A549 (cell line): ENCODE data around the gene SNX30. TPM values are rescaled to one million over a fixed set of nuclear protein-coding genes. Genes with fewer than 3 reads are reported as not detected.
A peak's percentile ranks its signal among the peaks of the same experiment; 100 is the strongest.

Experiments used
- ATAC-seq, 2 experiments: fragments of 200-7000 bp in 1 of 2; fragments of >200 bp in 1 of 2; cut with Nextera tagmentation in 1 of 2; cut with Tn5 transposase in 1 of 2; 3 replicates each; pipeline versions ENCODE4 v1.8.0 to v1.9.1; 2018 to 2020; ENCODE audit warnings: mild to moderate bottlenecking in 1 of 2, moderate library complexity in 1 of 2
- CTCF ChIA-PET: fragments of 300-600 bp; sonication (Branson Sonifier 250); formaldehyde crosslinking; extraction: SDS; loops from one replicate; lab custom pipeline; 2021; ENCODE audit warnings: antibody characterized with exemption, inconsistent platforms; lab: Yijun Ruan, JAX
- POLR2A ChIA-PET: fragments of 350-600 bp; formaldehyde crosslinking; extraction: SDS; loops from one replicate; lab custom pipeline; 2021; ENCODE audit warnings: antibody characterized with exemption, inconsistent platforms; lab: Yijun Ruan, JAX
- DNase-seq, 2 experiments: peaks; one replicate each; pipeline versions ENCODE4 v3.0.0 to v3.0.0-alpha.2; 2011 to 2016; ENCODE audit warnings: low read depth in 1 of 2, low spot score in 1 of 2
- FAIRE-seq: peaks from 2 replicates; lab custom pipeline; 2011; peaks lifted over from hg19 to GRCh38; lab: Jason Lieb, UNC
- H3K27ac ChIP-seq, 2 experiments: fragments of >200 bp; sonication (Bioruptor Twin); formaldehyde crosslinking; 3 replicates each; pipeline ENCODE4 v1.5.1; 2016 to 2017
- H3K4me1 ChIP-seq: fragments of >200 bp; sonication (Bioruptor Twin); formaldehyde crosslinking; 3 replicates; pipeline ENCODE4 v1.6.1; 2016
- H3K4me2 ChIP-seq: fragments of >200 bp; sonication (Bioruptor Twin); formaldehyde crosslinking; 3 replicates; pipeline ENCODE4 v1.6.1; 2016
- H3K4me3 ChIP-seq: fragments of >200 bp; sonication (Bioruptor Twin); formaldehyde crosslinking; 3 replicates; pipeline ENCODE4 v1.5.1; 2016
- H3K9me3 ChIP-seq: fragments of >200 bp; sonication (Bioruptor Twin); formaldehyde crosslinking; 3 replicates; pipeline ENCODE4 v1.6.1; 2016
- ATOH8 ChIP-seq: fragments of 250-450 bp; sonication (Bioruptor Pico); IDR thresholded peaks from 2 replicates; pipeline ENCODE4 v1.5.0; 2020; ENCODE audit warnings: low read depth, mild to moderate bottlenecking, moderate library complexity
- BCL3 ChIP-seq: fragments of >200 bp; sonication (Bioruptor Twin); formaldehyde crosslinking; IDR thresholded peaks from 3 replicates; pipeline ENCODE4 v1.6.1; 2016
- BHLHE40 ChIP-seq: IDR thresholded peaks from 2 replicates; pipeline ENCODE4 v1.6.1; 2012; ENCODE audit warnings: low read depth, low read length, inconsistent platforms
- CBX2 ChIP-seq: fragments of 200-600 bp; sonication (generic); IDR thresholded peaks from 2 replicates; pipeline ENCODE4 v1.6.1; 2016; ENCODE audit warnings: low read depth, mild to moderate bottlenecking, borderline replicate concordance
- CBX8 ChIP-seq: fragments of 200-600 bp; sonication (generic); IDR thresholded peaks from 2 replicates; pipeline ENCODE4 v1.6.1; 2016
- CEBPB ChIP-seq, 2 experiments: fragments of >200 bp in 1 of 2; sonication (Bioruptor Twin) in 1 of 2; formaldehyde crosslinking in 1 of 2; IDR thresholded peaks; 2 replicates each; pipeline ENCODE4 v1.6.1; 2012 to 2016
- CHD2 ChIP-seq: fragments of 150-350 bp; IDR thresholded peaks from 2 replicates; pipeline ENCODE4 v1.6.1; 2014; ENCODE audit warnings: low read length; ENCODE audit not compliant: partially characterized antibody
- CHD4 ChIP-seq: fragments of 200-600 bp; sonication (generic); IDR thresholded peaks from 2 replicates; pipeline ENCODE4 v1.6.1; 2016; ENCODE audit warnings: antibody characterized with exemption, mild to moderate bottlenecking, borderline replicate concordance
- E2F6 ChIP-seq: IDR thresholded peaks from 2 replicates; pipeline ENCODE4 v1.6.1; 2012; ENCODE audit warnings: low read depth, borderline replicate concordance
- EHF ChIP-seq: fragments of 250-450 bp; sonication (Bioruptor Pico); IDR thresholded peaks from 2 replicates; pipeline ENCODE4 v1.5.0; 2020; ENCODE audit warnings: mild to moderate bottlenecking
- EHMT2 ChIP-seq: fragments of 200-600 bp; sonication (generic); IDR thresholded peaks from 2 replicates; pipeline ENCODE4 v1.6.1; 2016; ENCODE audit warnings: antibody characterized with exemption, low read depth, mild to moderate bottlenecking, moderate library complexity
- EP300 ChIP-seq, 2 experiments: fragments of >200 bp; sonication (Bioruptor Twin); formaldehyde crosslinking; IDR thresholded peaks; 2 replicates in 1 of 2; 3 replicates in 1 of 2; pipeline ENCODE4 v1.6.1; 2016 to 2017
- FOXS1 ChIP-seq: fragments of 250-450 bp; sonication (Bioruptor Pico); IDR thresholded peaks from 2 replicates; pipeline ENCODE4 v1.5.0; 2020; ENCODE audit warnings: mild to moderate bottlenecking, moderate library complexity
- GATA3 ChIP-seq: IDR thresholded peaks from 2 replicates; pipeline ENCODE4 v1.6.1; 2012; ENCODE audit warnings: borderline replicate concordance
- HES2 ChIP-seq: fragments of >200 bp; sonication (Bioruptor Twin); formaldehyde crosslinking; IDR thresholded peaks from 2 replicates; pipeline ENCODE4 v1.6.1; 2016
- HOXA7 ChIP-seq: fragments of 250-450 bp; sonication (Bioruptor Pico); IDR thresholded peaks from 2 replicates; pipeline ENCODE4 v1.5.0; 2020; ENCODE audit warnings: mild to moderate bottlenecking, moderate library complexity
- HOXB13 ChIP-seq: fragments of 250-450 bp; sonication (Bioruptor Pico); IDR thresholded peaks from 2 replicates; pipeline ENCODE4 v1.5.0; 2020; ENCODE audit warnings: low read depth, mild to moderate bottlenecking, moderate library complexity
- HOXB5 ChIP-seq: fragments of 250-450 bp; sonication (Bioruptor Pico); IDR thresholded peaks from 2 replicates; pipeline ENCODE4 v1.5.0; 2020; ENCODE audit warnings: mild to moderate bottlenecking, moderate library complexity
- JUN ChIP-seq, 2 experiments: fragments of >200 bp; sonication (Bioruptor Twin); formaldehyde crosslinking; IDR thresholded peaks; 2 replicates in 1 of 2; 3 replicates in 1 of 2; pipeline ENCODE4 v1.6.1; 2016 to 2017
- JUNB ChIP-seq: fragments of >200 bp; sonication (Bioruptor Twin); formaldehyde crosslinking; IDR thresholded peaks from 2 replicates; pipeline ENCODE4 v1.6.1; 2016
- KDM5A ChIP-seq: fragments of 200-600 bp; sonication (generic); IDR thresholded peaks from 2 replicates; pipeline ENCODE4 v1.6.1; 2016; ENCODE audit warnings: antibody characterized with exemption, mild to moderate bottlenecking
- MAFK ChIP-seq: fragments of 450-650 bp; IDR thresholded peaks from 2 replicates; pipeline ENCODE4 v1.6.1; 2014; ENCODE audit not compliant: partially characterized antibody
- MYC ChIP-seq: IDR thresholded peaks from 2 replicates; pipeline ENCODE4 v1.6.1; 2012; ENCODE audit warnings: mild to moderate bottlenecking, inconsistent platforms, low read length, improper control_type of control experiment, borderline replicate concordance
- NFE2L2 ChIP-seq: fragments of 150-350 bp; conservative IDR thresholded peaks from 2 replicates; pipeline ENCODE4 v1.6.1; 2014; ENCODE audit warnings: low read length
- NR3C1 ChIP-seq: fragments of >200 bp; sonication (Bioruptor Twin); formaldehyde crosslinking; IDR thresholded peaks from 3 replicates; pipeline ENCODE4 v1.6.1; 2017
- POLR2A ChIP-seq: IDR thresholded peaks from 2 replicates; pipeline ENCODE4 v1.6.1; 2012; ENCODE audit warnings: mild to moderate bottlenecking, low read length
- POLR2AphosphoS2 ChIP-seq: conservative IDR thresholded peaks from 2 replicates; pipeline ENCODE4 v1.6.1; 2012; ENCODE audit warnings: low read length, improper control_type of control experiment, inconsistent platforms
- RAD21 ChIP-seq, 2 experiments: fragments of >200 bp in 1 of 2; sonication (Bioruptor Twin) in 1 of 2; formaldehyde crosslinking in 1 of 2; IDR thresholded peaks in 1 of 2; conservative IDR thresholded peaks in 1 of 2; 2 replicates in 1 of 2; 3 replicates in 1 of 2; pipeline ENCODE4 v1.6.1; 2012 to 2018; ENCODE audit warnings: inconsistent platforms in 1 of 2
- RCOR1 ChIP-seq: fragments of 150-350 bp; IDR thresholded peaks from 2 replicates; pipeline ENCODE4 v1.6.1; 2014; ENCODE audit warnings: antibody characterized with exemption, low read length, low read depth
- RFX5 ChIP-seq: fragments of 450-650 bp; IDR thresholded peaks from 2 replicates; pipeline ENCODE4 v1.7.1; 2014; ENCODE audit warnings: antibody characterized with exemption, mild to moderate bottlenecking, moderate library complexity
- RNF2 ChIP-seq: fragments of 200-600 bp; sonication (generic); IDR thresholded peaks from 2 replicates; pipeline ENCODE4 v1.6.1; 2016; ENCODE audit warnings: low read depth, mild to moderate bottlenecking, antibody characterized with exemption, moderate library complexity, borderline replicate concordance
- SMC3 ChIP-seq: fragments of >200 bp; sonication (Bioruptor Twin); formaldehyde crosslinking; IDR thresholded peaks from 3 replicates; pipeline ENCODE4 v1.6.1; 2018; ENCODE audit warnings: inconsistent platforms
- SREBF2 ChIP-seq: fragments of 450-650 bp; IDR thresholded peaks from 2 replicates; pipeline ENCODE4 v1.6.1; 2014; ENCODE audit warnings: mild to moderate bottlenecking, moderate library complexity
- TP53 ChIP-seq: fragments of 250-450 bp; sonication (Bioruptor Pico); IDR thresholded peaks from 2 replicates; pipeline ENCODE4 v1.5.0; 2021; ENCODE audit warnings: mild to moderate bottlenecking, moderate library complexity
- USF2 ChIP-seq: fragments of 450-650 bp; IDR thresholded peaks from 2 replicates; pipeline ENCODE4 v1.6.1; 2014; ENCODE audit warnings: antibody characterized with exemption
- ZC3H11A ChIP-seq: fragments of 450-650 bp; IDR thresholded peaks from 2 replicates; pipeline ENCODE4 v1.6.1; 2014; ENCODE audit warnings: antibody characterized with exemption, mild to moderate bottlenecking
- ZNF302 ChIP-seq: fragments of 250-450 bp; sonication (Bioruptor Pico); IDR thresholded peaks from 2 replicates; pipeline ENCODE4 v1.9.0; 2021; ENCODE audit warnings: inconsistent platforms, mild to moderate bottlenecking, moderate library complexity
- ZSCAN20 ChIP-seq: fragments of 250-450 bp; sonication (Bioruptor Pico); IDR thresholded peaks from 2 replicates; pipeline ENCODE4 v1.8.0; 2022; ENCODE audit warnings: mild to moderate bottlenecking, moderate library complexity
- WGBS: methylation state at CpG from one replicate; pipeline ENCODE4 v1.1.6; 2017; ENCODE audit errors: missing lambda C conversion rate; 5-methylcytosine and 5-hydroxymethylcytosine counted together
- polyA plus RNA-seq, 4 experiments: library from polyadenylated mRNA; depleted of rRNA in 3 of 4; stranded (reverse); fragments of >200 nt; fragmentation: RNase III in 1 of 4; extraction: RNeasy Plus Mini Kit Qiagen cat#74134 plus additional on column Dnase treatment in 1 of 4; gene quantifications; 2 replicates in 3 of 4; 3 replicates in 1 of 4; pipeline ENCODE4 v1.2.3, GENCODE V29; 2011 to 2017

Gene SNX30
- polyA plus RNA-seq, 2 of the 4 experiments (the other 2 are of a cell fraction), result 3.1 to 3.6 TPM

GRCh38 chr9:112717661-112718331 is 32.8 kb upstream of the SNX30 start, which contains the start of gene INIP:
Gene INIP, minus strand, starts transcription at chr9:112718117. Its CDS starts 1,632 bp downstream, at chr9:112716485.
- Histone ChIP-seq H3K4me1 (peaks cover 5% of the 10 kb centered on the region; the same call in 1 of the 3 replicates), H3K9me3 (peaks cover 2% of the 10 kb centered on the region; the same call in 1 of the 3 replicates), H3K4me3 (peak within 1 kb of the TSS; percentile 72), H3K4me2 (peak within 1 kb of the TSS; percentile 88), H3K27ac (peak within 1 kb of the TSS; percentile 73 to 85)
- ATAC-seq (peak; percentile 98), FAIRE-seq (no peak), DNase-seq (peak; percentile 94 to 97)
- CTCF ChIA-PET, result interaction anchor here (1.2 to 2.4 kb wide), 6 partner anchors 12 to 102 kb away, joined by 3 to 10 read pairs (median 6); no protein-coding TSS in a partner anchor
- POLR2A ChIA-PET, result interaction anchor here (0.6 to 1.5 kb wide), 5 partner anchors 32 to 339 kb away, joined by 3 to 6 read pairs (median 5); partner anchors contain the start of genes HSDL2 and SNX30
- under 1% methylated on average over 29 of the region's 51 CpGs for WGBS
- TF ChIP-seq MYC (no peak), RFX5 (no peak), CBX2 (no peak), E2F6 (peak; percentile 45; the same call in 1 of the 2 replicates), CHD2 (no peak), SREBF2 (no peak), KDM5A (peak; percentile 42; the same call in 1 of the 2 replicates), CHD4 (no peak), MAFK (no peak), RAD21 (conservative IDR thresholded peaks at IDR 0.05 in 1 of 2, IDR thresholded peaks at IDR 0.05 in 1 of 2) (no peak), ZC3H11A (no peak), ZSCAN20 (CRISPR knock-in tag) (no peak), HOXB5 (no peak), CBX8 (no peak), HOXB13 (CRISPR knock-in tag) (no peak), HES2 (no peak), FOXS1 (CRISPR knock-in tag) (no peak), TP53 (CRISPR knock-in tag) (no peak), RCOR1 (no peak), GATA3 (no peak), POLR2AphosphoS2 (no peak), EP300 (IDR thresholded peaks at IDR 0.05) (no peak), SMC3 (no peak), NR3C1 (no peak), CEBPB (IDR thresholded peaks at IDR 0.05) (no peak; a peak in 1 of 4 replicates), POLR2A (peak; percentile 75), JUNB (no peak), BCL3 (peak; percentile 46; the same call in 1 of the 3 replicates), ZNF302 (no peak), EHMT2 (no peak), USF2 (no peak), BHLHE40 (no peak), NFE2L2 (no peak), ATOH8 (no peak), EHF (CRISPR knock-in tag) (no peak), RNF2 (no peak), HOXA7 (CRISPR knock-in tag) (no peak), JUN (IDR thresholded peaks at IDR 0.05) (peak; percentile 31 to 57; a peak in 1 of 5 replicates)
